T-helper 1 cell treated with Interleukin-12 subunit alpha and Interleukin-12 subunit beta and Interleukin-4 antibody, amounts not matched to agents 30 ng/mL and 1 ng/mL, for 36 hours (primary cell): Measurements from ENCODE around the gene DKKL1. TPM values are rescaled to one million over a fixed set of nuclear protein-coding genes. Genes with fewer than 3 reads are reported as not detected.
"Not testable (repeated sequence)": the region's sequence is repeated elsewhere in the genome, so short reads cannot be mapped to it uniquely, and the experiment has no call there.

Source experiments
- intact Hi-C: fragments of 100-400 bp; cut with micrococcal nuclease; formaldehyde crosslinking; loops from one replicate; pipeline ENCODE4 v1.15.1; 2024
- total RNA-seq: library from RNA; stranded (reverse); gene quantifications from 2 replicates; pipeline ENCODE4 v1.2.3, GENCODE V29; 2022

DKKL1 gene
- not detected in 2 replicates for total RNA-seq

- intact Hi-C loops = loop anchor here (1.0 to 2.0 kb wide), 5 partner anchors 28 to 649 kb away; partner anchors contain the start of gene CD37
Measured at GRCh38 chr19:49363268-49364082, at the start of gene DKKL1. DKKL1 (plus strand) TSS chr19:49363877; CDS start chr19:49363999, 122 bp downstream.

- intact Hi-C loops = no loop called here
Measured at GRCh38 chr19:49315111-49315510, 48.6 kb upstream of the DKKL1 start.

GRCh38 chr19:49316284-49316683 lies 47.4 kb upstream of the DKKL1 start:
- intact Hi-C loops = no loop called here

GRCh38 chr19:49318296-49318695 lies 45.4 kb upstream of the DKKL1 start:
- intact Hi-C loops = no loop called here

- intact Hi-C loops = no loop called here
Measured at GRCh38 chr19:49324801-49325576, 38.7 kb upstream of the DKKL1 start, which contains the start of gene SLC6A16. SLC6A16 (minus strand) TSS chr19:49325191; CDS start chr19:49311347, 13,844 bp downstream.

- intact Hi-C loops = not testable (repeated sequence)
Measured at GRCh38 chr19:49325756-49326155, 37.9 kb upstream of the DKKL1 start.

- intact Hi-C loops = no loop called here
Measured at GRCh38 chr19:49326165-49326704, 37.4 kb upstream of the DKKL1 start.

- intact Hi-C loops = loop anchor here (1.0 kb wide), 3 partner anchors 27 to 102 kb away; no protein-coding TSS in a partner anchor
Measured at GRCh38 chr19:49327878-49328544, 35.7 kb upstream of the DKKL1 start.

- intact Hi-C loops = loop anchor here (1.0 kb wide), 3 partner anchors 27 to 102 kb away; no protein-coding TSS in a partner anchor
Measured at GRCh38 chr19:49328741-49329140, 34.9 kb upstream of the DKKL1 start.

- intact Hi-C loops = loop anchor here (1.0 to 5.0 kb wide), 4 partner anchors 110 to 346 kb away; partner anchors contain the start of genes FLT3LG, GYS1, PRMT1 and RUVBL2
Measured at GRCh38 chr19:49331187-49331586, 32.5 kb upstream of the DKKL1 start.

- intact Hi-C loops = loop anchor here (1.0 to 5.0 kb wide), 4 partner anchors 110 to 346 kb away; partner anchors contain the start of genes FLT3LG, GYS1, PRMT1 and RUVBL2
Measured at GRCh38 chr19:49331616-49332055, 32.0 kb upstream of the DKKL1 start.

GRCh38 chr19:49332691-49333417 lies 30.8 kb upstream of the DKKL1 start:
- intact Hi-C loops = loop anchor here (5.0 kb wide), 2 partner anchors 139 to 344 kb away; partner anchors contain the start of genes FLT3LG and PRMT1

- intact Hi-C loops = loop anchor here (5.0 kb wide), 2 partner anchors 139 to 344 kb away; partner anchors contain the start of genes FLT3LG and PRMT1
Measured at GRCh38 chr19:49333418-49333805, 30.3 kb upstream of the DKKL1 start.

- intact Hi-C loops = loop anchor here (5.0 kb wide), 2 partner anchors 138 to 343 kb away; partner anchors contain the start of genes FLT3LG and PRMT1
Measured at GRCh38 chr19:49333811-49334288, 29.8 kb upstream of the DKKL1 start.

- intact Hi-C loops = loop anchor here (1.0 kb wide), 1 partner anchor 28 kb away; the partner anchor contains the start of gene DKKL1
Measured at GRCh38 chr19:49335071-49335783, 28.4 kb upstream of the DKKL1 start, which contains the start of gene CD37. CD37 (plus strand) TSS chr19:49335406; CDS start chr19:49335541, 135 bp downstream.

- intact Hi-C loops = loop anchor here (1.0 kb wide), 1 partner anchor 27 kb away; the partner anchor contains the start of gene DKKL1
Measured at GRCh38 chr19:49335784-49336481, 27.7 kb upstream of the DKKL1 start.

- intact Hi-C loops = no loop called here
Measured at GRCh38 chr19:49336482-49337266, 27.0 kb upstream of the DKKL1 start.
